ENCODE measurements around the gene OR5H6.
"Not testable (repeated sequence)": the region's sequence is repeated elsewhere in the genome, so short reads cannot be mapped to it uniquely, and the experiment has no call there.

Gene OR5H6

DNA sequence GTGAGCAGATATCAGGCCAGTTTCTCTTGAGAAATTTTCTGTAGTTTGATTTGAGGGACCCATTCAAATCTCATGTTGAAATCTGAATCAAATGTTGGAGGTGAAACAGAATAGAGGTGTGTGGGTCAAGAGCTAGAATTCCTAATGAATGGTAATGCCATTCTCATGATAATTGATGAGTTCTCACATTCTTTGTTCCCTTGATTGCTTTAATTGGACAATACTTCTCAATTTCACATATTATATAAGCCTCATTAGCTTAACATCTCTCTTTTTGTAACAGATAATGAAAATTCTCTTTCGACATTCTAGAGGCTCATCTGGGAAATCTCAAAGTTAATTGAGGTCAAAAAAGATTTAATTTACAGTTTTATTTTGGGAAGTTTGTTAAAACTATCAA, 21.9 kb upstream of the OR5H6 start:
- Histone ChIP-seq H3K27me3 (replicated peaks; ENCODE audit: insufficient read depth, low read length) (no peaks in the 10 kb centered on the region), H3K4me3 (ENCODE audit: low read length) (no peak overlapping the region), H3F3A (ENCODE audit: insufficient read depth, low read length) (no peaks in the 10 kb centered on the region), H3K4me1 (ENCODE audit: low read length) (no peaks in the 10 kb centered on the region), H3K79me2 (ENCODE audit: low read length) (no peaks in the 10 kb centered on the region), H2AFZ (ENCODE audit: low read length) (no peak overlapping the region), H3K9me3 (replicated peaks; ENCODE audit: insufficient read depth, low read length) (no peaks in the 10 kb centered on the region), H3K27ac (ENCODE audit: low read length) (no peak overlapping the region), H3K9ac (ENCODE audit: low read length) (no peak overlapping the region), H3K4me2 (ENCODE audit: low read depth, low read length) (no peak overlapping the region), H3K9me2 (replicated peaks; ENCODE audit: insufficient read depth, low read length) (no peaks in the 10 kb centered on the region), H4K20me1 (ENCODE audit: insufficient read depth, low read length) (no peaks in the 10 kb centered on the region), H3K36me3 (replicated peaks; ENCODE audit: insufficient read depth, low read length) (no peaks in the 10 kb centered on the region)
- TF ChIP-seq, protein P1, sequence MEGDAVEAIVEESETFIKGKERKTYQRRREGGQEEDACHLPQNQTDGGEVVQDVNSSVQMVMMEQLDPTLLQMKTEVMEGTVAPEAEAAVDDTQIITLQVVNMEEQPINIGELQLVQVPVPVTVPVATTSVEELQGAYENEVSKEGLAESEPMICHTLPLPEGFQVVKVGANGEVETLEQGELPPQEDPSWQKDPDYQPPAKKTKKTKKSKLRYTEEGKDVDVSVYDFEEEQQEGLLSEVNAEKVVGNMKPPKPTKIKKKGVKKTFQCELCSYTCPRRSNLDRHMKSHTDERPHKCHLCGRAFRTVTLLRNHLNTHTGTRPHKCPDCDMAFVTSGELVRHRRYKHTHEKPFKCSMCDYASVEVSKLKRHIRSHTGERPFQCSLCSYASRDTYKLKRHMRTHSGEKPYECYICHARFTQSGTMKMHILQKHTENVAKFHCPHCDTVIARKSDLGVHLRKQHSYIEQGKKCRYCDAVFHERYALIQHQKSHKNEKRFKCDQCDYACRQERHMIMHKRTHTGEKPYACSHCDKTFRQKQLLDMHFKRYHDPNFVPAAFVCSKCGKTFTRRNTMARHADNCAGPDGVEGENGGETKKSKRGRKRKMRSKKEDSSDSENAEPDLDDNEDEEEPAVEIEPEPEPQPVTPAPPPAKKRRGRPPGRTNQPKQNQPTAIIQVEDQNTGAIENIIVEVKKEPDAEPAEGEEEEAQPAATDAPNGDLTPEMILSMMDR (IDR thresholded peaks at IDR 0.05; ENCODE audit: low read length), result no peak
- TF ChIP-seq EZH2 (optimal IDR thresholded peaks at IDR 0.05; ENCODE audit: low read depth, low read length) (no peak), EZH2phosphoT487 (IDR thresholded peaks at IDR 0.05; ENCODE audit: low read length) (no peak)
- DNase-seq, result no peak

DNA sequence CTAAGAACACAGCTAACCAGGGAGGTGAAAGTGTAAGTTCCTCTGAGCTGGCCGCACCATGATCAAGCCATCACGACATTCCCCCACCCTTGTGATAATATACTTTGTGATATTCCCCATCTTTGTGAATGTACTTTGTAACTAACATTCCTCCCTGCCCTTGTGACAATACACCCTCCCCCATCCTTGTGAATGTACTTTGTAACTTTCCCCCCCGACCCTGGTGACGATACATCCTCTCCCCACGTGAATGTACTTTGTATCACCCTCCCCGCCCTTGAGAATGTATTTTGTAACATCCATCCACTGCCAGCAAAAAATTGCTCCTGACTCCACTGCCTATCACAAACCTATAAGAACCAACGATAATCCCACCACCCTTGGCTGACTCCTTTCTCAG, 20.2 kb upstream of the OR5H6 start:
- no peaks in the 10 kb centered on the region for H3K4me1 ChIP-seq (ENCODE audit: low read length)
- no peak overlapping the region for H2AFZ ChIP-seq (ENCODE audit: low read length)
- no peaks in the 10 kb centered on the region for H3K9me3 ChIP-seq (replicated peaks; ENCODE audit: insufficient read depth, low read length)
- H3K9ac ChIP-seq (ENCODE audit: low read length), result no peak overlapping the region
- no peaks in the 10 kb centered on the region for H3F3A ChIP-seq (ENCODE audit: insufficient read depth, low read length)
- no peak for DNase-seq
- no peaks in the 10 kb centered on the region for H3K9me2 ChIP-seq (replicated peaks; ENCODE audit: insufficient read depth, low read length)
- no peak overlapping the region for H3K27ac ChIP-seq (ENCODE audit: low read length)
- no peaks in the 10 kb centered on the region for H3K36me3 ChIP-seq (replicated peaks; ENCODE audit: insufficient read depth, low read length)
- H3K27me3 ChIP-seq (replicated peaks; ENCODE audit: insufficient read depth, low read length), result no peaks in the 10 kb centered on the region
- H3K79me2 ChIP-seq (ENCODE audit: low read length), result no peaks in the 10 kb centered on the region
- H3K4me3 ChIP-seq (ENCODE audit: low read length), result no peak overlapping the region
- H4K20me1 ChIP-seq (ENCODE audit: insufficient read depth, low read length), result no peaks in the 10 kb centered on the region
- no peak for TF ChIP-seq EZH2phosphoT487 (IDR thresholded peaks at IDR 0.05; ENCODE audit: low read length)
- TF ChIP-seq EZH2 (optimal IDR thresholded peaks at IDR 0.05; ENCODE audit: low read depth, low read length), result no peak
- TF ChIP-seq, protein P1 (IDR thresholded peaks at IDR 0.05; ENCODE audit: low read length), result no peak
- H3K4me2 ChIP-seq (ENCODE audit: low read depth, low read length), result no peak overlapping the region

DNA sequence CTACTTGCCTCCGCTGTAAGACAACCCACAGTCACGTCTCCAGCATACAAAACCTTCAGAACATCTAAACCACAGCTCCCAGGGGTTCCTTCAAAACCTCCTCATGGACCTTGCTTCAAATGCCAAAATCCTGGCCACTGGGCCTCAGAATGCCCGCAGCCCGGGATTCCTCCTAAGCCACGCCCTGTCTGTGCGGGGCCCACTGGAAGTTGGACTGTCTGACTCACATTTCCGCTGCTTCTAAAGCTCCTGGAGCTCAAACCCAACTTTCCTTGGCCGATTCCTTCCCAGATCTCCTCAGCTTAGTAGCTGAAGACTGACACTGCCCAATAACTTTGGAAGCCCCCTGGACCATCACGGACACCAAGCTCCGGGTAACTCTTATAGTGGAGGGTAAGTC, 17.9 kb upstream of the OR5H6 start:
- no peaks in the 10 kb centered on the region for H3K36me3 ChIP-seq (replicated peaks; ENCODE audit: insufficient read depth, low read length)
- no peak overlapping the region for H3K9ac ChIP-seq (ENCODE audit: low read length)
- no peaks in the 10 kb centered on the region for H3K9me3 ChIP-seq (replicated peaks; ENCODE audit: insufficient read depth, low read length)
- no peak overlapping the region for H2AFZ ChIP-seq (ENCODE audit: low read length)
- no peaks in the 10 kb centered on the region for H3F3A ChIP-seq (ENCODE audit: insufficient read depth, low read length)
- H3K27ac ChIP-seq (ENCODE audit: low read length), result no peak overlapping the region
- H3K27me3 ChIP-seq (replicated peaks; ENCODE audit: insufficient read depth, low read length), result no peaks in the 10 kb centered on the region
- H3K4me1 ChIP-seq (ENCODE audit: low read length), result no peaks in the 10 kb centered on the region
- H3K4me3 ChIP-seq (ENCODE audit: low read length), result no peak overlapping the region
- H3K9me2 ChIP-seq (replicated peaks; ENCODE audit: insufficient read depth, low read length), result no peaks in the 10 kb centered on the region
- no peaks in the 10 kb centered on the region for H4K20me1 ChIP-seq (ENCODE audit: insufficient read depth, low read length)
- no peak overlapping the region for H3K4me2 ChIP-seq (ENCODE audit: low read depth, low read length)
- TF ChIP-seq EZH2 (optimal IDR thresholded peaks at IDR 0.05; ENCODE audit: low read depth, low read length) (no peak), EZH2phosphoT487 (IDR thresholded peaks at IDR 0.05; ENCODE audit: low read length) (no peak)
- no peaks in the 10 kb centered on the region for H3K79me2 ChIP-seq (ENCODE audit: low read length)
- no peak for DNase-seq

DNA sequence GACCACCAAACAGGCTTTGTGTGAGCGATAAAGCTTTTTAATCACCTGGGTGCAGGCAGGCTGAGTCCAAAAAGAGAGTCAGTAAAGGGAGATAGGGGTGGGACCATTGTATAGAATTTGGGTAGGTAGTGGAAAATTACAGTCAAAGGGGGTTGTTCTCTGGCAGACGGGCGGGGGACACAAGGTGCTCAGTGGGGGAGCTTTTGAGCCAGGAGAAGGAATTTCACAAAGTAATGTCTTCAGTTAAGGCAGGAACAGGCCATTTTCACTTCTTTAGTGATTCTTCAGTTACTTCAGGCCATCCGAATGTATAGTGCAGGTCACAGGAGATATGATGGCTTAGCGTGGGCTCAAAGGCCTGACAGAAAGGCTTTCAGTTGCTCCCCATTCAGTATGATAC, 8.0 kb upstream of the OR5H6 start:
- not testable (repeated sequence) for H3K9ac ChIP-seq (ENCODE audit: low read length); H3K4me1 ChIP-seq (ENCODE audit: low read length); DNase-seq; H3K27ac ChIP-seq (ENCODE audit: low read length); H2AFZ ChIP-seq (ENCODE audit: low read length); H3K4me3 ChIP-seq (ENCODE audit: low read length); H3K9me3 ChIP-seq (replicated peaks; ENCODE audit: insufficient read depth, low read length); H3K79me2 ChIP-seq (ENCODE audit: low read length); H3K9me2 ChIP-seq (replicated peaks; ENCODE audit: insufficient read depth, low read length); H4K20me1 ChIP-seq (ENCODE audit: insufficient read depth, low read length); H3K27me3 ChIP-seq (replicated peaks; ENCODE audit: insufficient read depth, low read length); H3K4me2 ChIP-seq (ENCODE audit: low read depth, low read length); H3F3A ChIP-seq (ENCODE audit: insufficient read depth, low read length); H3K36me3 ChIP-seq (replicated peaks; ENCODE audit: insufficient read depth, low read length)
